GM12872 (cell line): Measurements from ENCODE around the gene GIPR.

Experiments used
- TF ChIP-seq, protein P1 (sequence below): IDR thresholded peaks from 3 replicates; pipeline ENCODE4 v1.5.1; 2011; ENCODE audit warnings: low read depth, mild to moderate bottlenecking, low read length, moderate library complexity; ENCODE audit not compliant: insufficient read depth

Gene GIPR

DNA sequence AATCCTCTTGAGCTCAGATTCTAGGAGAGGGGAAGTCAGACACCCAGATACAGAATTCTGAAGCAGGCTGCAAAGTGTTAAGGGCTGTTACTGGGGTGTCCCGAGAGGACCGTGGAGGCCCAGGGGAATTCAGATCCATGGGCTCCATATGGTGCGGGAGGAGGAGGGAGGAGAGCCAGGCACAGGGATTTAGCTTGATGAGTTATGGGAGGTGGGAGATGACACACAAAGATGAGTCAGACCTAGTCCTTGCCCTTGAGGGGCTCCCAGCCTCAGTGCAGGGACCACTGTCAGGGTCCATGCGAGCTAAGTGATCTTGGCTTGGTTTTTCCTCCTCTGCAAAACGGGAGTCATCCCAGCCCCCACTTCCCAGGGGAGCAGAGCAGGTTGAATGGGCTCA, 14.4 kb upstream of the GIPR start:
- TF ChIP-seq, protein P1, sequence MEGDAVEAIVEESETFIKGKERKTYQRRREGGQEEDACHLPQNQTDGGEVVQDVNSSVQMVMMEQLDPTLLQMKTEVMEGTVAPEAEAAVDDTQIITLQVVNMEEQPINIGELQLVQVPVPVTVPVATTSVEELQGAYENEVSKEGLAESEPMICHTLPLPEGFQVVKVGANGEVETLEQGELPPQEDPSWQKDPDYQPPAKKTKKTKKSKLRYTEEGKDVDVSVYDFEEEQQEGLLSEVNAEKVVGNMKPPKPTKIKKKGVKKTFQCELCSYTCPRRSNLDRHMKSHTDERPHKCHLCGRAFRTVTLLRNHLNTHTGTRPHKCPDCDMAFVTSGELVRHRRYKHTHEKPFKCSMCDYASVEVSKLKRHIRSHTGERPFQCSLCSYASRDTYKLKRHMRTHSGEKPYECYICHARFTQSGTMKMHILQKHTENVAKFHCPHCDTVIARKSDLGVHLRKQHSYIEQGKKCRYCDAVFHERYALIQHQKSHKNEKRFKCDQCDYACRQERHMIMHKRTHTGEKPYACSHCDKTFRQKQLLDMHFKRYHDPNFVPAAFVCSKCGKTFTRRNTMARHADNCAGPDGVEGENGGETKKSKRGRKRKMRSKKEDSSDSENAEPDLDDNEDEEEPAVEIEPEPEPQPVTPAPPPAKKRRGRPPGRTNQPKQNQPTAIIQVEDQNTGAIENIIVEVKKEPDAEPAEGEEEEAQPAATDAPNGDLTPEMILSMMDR: no peak

DNA sequence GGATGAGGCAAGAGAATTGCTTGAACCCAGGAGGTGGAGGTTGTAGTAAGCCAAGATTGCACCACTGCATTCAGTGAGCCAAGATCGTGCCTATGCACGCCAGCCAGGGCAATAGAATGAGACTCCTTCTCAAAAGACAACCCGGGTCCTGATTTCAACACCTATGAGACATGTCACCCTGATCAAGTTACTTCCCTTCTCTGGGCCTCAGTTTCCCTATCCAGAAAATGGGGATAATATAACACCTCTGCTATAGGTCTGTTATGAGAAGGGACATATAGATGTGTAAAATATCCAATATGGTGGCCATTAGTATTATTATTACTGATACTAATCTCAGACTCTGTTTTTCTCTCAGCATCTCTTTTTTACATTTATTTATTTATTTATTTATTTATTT, 12.9 kb upstream of the GIPR start:
- TF ChIP-seq, protein P1: no peak

DNA sequence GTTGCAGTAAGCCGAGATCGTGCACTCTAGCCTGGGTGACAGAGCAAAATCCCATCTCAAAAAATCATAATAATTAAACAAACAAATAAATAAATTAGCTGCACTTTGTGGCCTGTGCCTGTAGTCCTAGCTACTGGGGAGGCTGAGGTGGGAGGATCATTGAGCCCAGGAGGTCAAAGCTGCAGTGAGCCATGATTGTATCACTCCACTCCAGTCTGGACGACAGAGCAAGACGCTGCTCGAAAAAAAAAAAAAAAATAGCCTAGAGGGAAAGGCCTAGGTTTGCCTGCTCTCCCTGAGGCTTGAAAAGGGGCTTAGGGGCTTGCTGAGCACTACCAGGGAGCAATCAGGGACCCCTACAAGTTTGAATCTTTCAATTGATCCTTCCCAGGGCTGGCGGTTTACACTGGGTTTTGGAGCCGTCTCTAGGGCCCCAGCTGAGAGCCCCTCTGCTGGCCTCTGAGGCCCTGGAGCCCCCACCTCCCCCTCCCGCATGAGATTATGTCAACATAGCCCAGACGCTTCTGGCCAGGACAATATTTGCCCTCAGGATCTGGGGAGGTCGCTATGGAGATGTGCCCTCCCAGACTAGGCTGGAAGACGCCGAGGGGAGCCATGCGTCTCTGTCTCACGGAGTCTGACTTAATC, 10.4 kb upstream of the GIPR start:
- TF ChIP-seq, protein P1: no peak

DNA sequence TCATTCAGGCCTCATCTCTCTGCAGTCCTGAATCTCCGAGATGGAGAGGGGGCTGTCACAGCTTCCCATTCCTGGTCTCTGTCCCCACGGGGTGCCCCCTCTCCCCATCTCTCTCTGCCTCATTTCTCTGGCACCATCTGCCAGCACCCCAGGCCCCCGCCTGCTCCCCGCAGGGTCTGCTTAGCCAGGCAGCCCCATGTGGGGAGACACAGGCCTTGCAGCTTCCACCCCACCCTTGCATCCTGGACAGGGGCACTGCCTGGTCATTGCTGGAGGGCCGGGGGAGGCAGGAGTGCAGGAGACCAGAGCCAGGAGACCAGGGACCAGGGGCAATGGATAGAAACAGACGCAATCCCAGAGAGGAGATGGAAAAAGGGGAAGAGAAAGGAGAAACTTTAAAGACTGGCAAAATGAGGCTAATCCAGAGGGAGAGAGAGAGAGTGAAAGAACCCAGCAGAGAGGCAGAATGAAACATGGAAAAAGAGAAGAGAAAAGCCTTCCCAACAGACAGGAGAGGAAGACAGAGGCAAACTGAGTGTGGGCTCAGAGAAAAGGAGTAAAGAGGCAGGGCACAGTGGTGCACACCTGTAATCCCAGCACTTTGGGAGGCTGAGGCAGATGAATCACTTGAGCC, 8.8 kb upstream of the GIPR start:
- TF ChIP-seq, protein P1: no peak

DNA sequence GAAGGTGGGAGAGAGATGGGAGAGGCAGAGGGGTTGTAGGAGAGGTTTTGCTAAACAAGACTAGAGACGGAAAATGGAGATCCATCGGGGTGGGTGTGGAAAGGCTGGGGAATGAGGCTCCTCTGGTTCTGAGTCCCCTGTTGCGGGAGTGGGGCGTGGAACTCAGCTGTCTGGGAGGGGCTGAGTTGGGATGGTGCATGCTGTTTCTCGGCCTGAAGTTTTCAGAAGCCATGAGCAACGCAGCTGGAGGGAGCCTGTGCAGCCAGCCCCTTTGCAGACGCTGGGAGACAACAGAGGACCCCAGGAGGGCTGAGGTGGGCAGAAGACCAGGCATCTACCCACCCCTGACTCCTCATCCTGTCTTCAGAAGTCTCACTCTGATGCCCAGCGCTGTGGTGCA, 7.4 kb upstream of the GIPR start:
- TF ChIP-seq, protein P1: no peak

DNA sequence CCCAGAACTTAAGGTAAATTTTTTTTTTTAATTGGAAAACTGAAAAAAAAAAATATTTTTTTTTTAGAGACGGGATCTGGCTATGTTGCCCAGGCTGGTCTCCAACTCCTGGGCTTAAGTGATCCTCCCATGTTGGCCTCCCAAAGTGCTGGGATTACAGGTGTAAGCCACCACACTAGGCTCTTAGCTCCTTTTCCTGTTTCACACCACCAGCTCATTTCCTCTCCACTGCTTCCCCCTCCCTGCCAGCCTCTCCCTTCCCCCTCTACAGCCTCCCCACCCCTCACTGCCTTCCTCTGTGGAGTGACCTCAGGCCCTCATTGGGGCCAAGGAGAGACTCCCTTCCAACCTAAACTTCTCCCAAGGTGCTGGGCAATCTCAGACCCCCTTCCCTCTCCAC, 4.2 kb upstream of the GIPR start:
- TF ChIP-seq, protein P1: no peak

DNA sequence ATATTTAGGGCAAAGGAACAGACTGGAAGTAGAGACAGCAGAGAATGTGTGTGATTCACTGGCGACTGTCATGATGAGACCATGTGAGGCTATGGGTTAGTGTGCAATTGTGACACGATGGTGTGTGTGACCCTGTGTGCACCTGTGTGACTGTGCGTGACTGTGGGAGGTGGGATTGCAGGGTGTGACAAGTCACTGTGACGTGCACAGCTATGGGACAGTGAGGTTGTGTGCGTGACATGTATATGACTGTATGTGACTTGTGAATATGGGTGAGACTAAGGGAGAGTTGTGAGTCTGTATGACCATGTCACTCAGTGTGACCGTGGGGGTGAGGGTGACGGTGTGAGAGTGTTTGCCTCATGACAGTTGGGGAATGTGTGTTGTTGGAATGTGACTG, 3.4 kb upstream of the GIPR start:
- TF ChIP-seq, protein P1: no peak
